Caco-2 (cell line): ENCODE measurements around the gene HAPLN3. TPM values are rescaled to one million over a fixed set of nuclear protein-coding genes. Genes with fewer than 3 reads are reported as not detected.

ENCODE experiments used
- BruUV-seq: library from RNA; stranded (reverse); fragments of 400-500 nt; replicated peaks from 2 replicates; lab custom pipeline; 2021; lab: Mats Ljungman, UMichigan
- CTCF ChIA-PET: fragments of 300-600 bp; sonication (Branson Sonifier 250); formaldehyde crosslinking; loops from one replicate; lab custom pipeline; 2022; ENCODE audit warnings: antibody characterized with exemption; lab: Charles Lee
- POLR2A ChIA-PET: fragments of 300-600 bp; sonication (Branson Sonifier 250); formaldehyde crosslinking; loops from one replicate; lab custom pipeline; 2022; ENCODE audit warnings: antibody characterized with exemption; lab: Charles Lee
- DNase-seq, 2 experiments: peaks; one replicate each; pipeline versions ENCODE4 v3.0.0 to v3.0.0-alpha.2; 2020 to 2022
- H3K27me3 ChIP-seq: replicated peaks from 2 replicates; pipeline ENCODE4 v1.6.0; 2011; ENCODE audit warnings: low read length; ENCODE audit not compliant: control insufficient read depth, insufficient read depth
- H3K36me3 ChIP-seq: 2 replicates; pipeline ENCODE4 v1.5.1; 2011; ENCODE audit warnings: low read length; ENCODE audit not compliant: control insufficient read depth, insufficient read depth
- H3K4me1 ChIP-seq: fragments of 250-450 bp; sonication (Bioruptor Pico); 2 replicates; pipeline ENCODE4 v1.5.1; 2020; ENCODE audit warnings: mild to moderate bottlenecking
- H3K4me3 ChIP-seq: 2 replicates; pipeline ENCODE4 v1.5.1; 2011; ENCODE audit warnings: low read depth, mild to moderate bottlenecking, control low read depth, low read length
- H3K9me3 ChIP-seq: fragments of 250-450 bp; sonication (Bioruptor Pico); 2 replicates; pipeline ENCODE4 v1.5.1; 2020; ENCODE audit warnings: mild to moderate bottlenecking, moderate library complexity
- H3K27ac Mint-ChIP-seq: one replicate; pipeline ENCODE4 v1.8.0; 2022; ENCODE audit warnings: mixed read lengths; ENCODE audit not compliant: unreplicated experiment
- H3K27me3 Mint-ChIP-seq: one replicate; pipeline ENCODE4 v1.8.0; 2022; ENCODE audit warnings: mixed read lengths; ENCODE audit not compliant: insufficient read depth, unreplicated experiment
- H3K36me3 Mint-ChIP-seq: one replicate; pipeline ENCODE4 v1.8.0; 2022; ENCODE audit warnings: mild to moderate bottlenecking, mixed read lengths; ENCODE audit not compliant: insufficient read depth, unreplicated experiment
- H3K4me1 Mint-ChIP-seq: one replicate; pipeline ENCODE4 v1.8.0; 2022; ENCODE audit warnings: low read depth, mixed read lengths; ENCODE audit not compliant: unreplicated experiment
- H3K4me3 Mint-ChIP-seq: one replicate; pipeline ENCODE4 v1.8.0; 2022; ENCODE audit warnings: mild to moderate bottlenecking, moderate library complexity, mixed read lengths; ENCODE audit not compliant: unreplicated experiment
- H3K9me3 Mint-ChIP-seq: one replicate; pipeline ENCODE4 v1.8.0; 2022; ENCODE audit warnings: mixed read lengths; ENCODE audit not compliant: unreplicated experiment
- CTCF ChIP-seq, 2 experiments: fragments of 200-600 bp in 1 of 2; IDR thresholded peaks; 1 replicate in 1 of 2; 2 replicates in 1 of 2; pipeline versions ENCODE4 v1.5.1 to v1.8.0; 2011 to 2022; ENCODE audit warnings: antibody characterized with exemption in 1 of 2, control low read depth in 1 of 2, inconsistent platforms in 1 of 2, low read depth in 1 of 2, low read length in 1 of 2, mild to moderate bottlenecking in 1 of 2, moderate library complexity in 1 of 2; ENCODE audit not compliant: insufficient read depth in 1 of 2, severe bottlenecking in 1 of 2, unreplicated experiment in 1 of 2
- intact Hi-C: fragments of 100-400 bp; cut with micrococcal nuclease; formaldehyde crosslinking; loops from one replicate; pipeline ENCODE4 v1.10.0; 2022; ENCODE audit not compliant: unreplicated experiment
- total RNA-seq: library from RNA; stranded (reverse); gene quantifications from 2 replicates; pipeline ENCODE4 v1.2.3, GENCODE V29; 2022

HAPLN3 gene
- total RNA-seq, 1 experiment from 2014 or later, result 16.7 TPM

GRCh38 chr15:88839961-88840360 lies 55.4 kb downstream of the HAPLN3 start:
- ChIA-PET POLR2A (no interaction called here), CTCF (no interaction called here)
- Mint-ChIP-seq H3K9me3 (no peaks in the 10 kb centered on the region), H3K4me1 (no peaks in the 10 kb centered on the region), H3K36me3 (no peaks in the 10 kb centered on the region), H3K27me3 (no peaks in the 10 kb centered on the region), H3K4me3 (no peak overlapping the region), H3K27ac (no peak overlapping the region)
- intact Hi-C loops, result no loop called here
- Histone ChIP-seq H3K27me3 (no peaks in the 10 kb centered on the region; the same call in 1 of the 2 replicates), H3K36me3 (no peaks in the 10 kb centered on the region), H3K4me1 (no peaks in the 10 kb centered on the region), H3K9me3 (no peaks in the 10 kb centered on the region), H3K4me3 (no peak overlapping the region)
- DNase-seq, result no peak
- no TSS peak for BruUV-seq
- no peak for TF ChIP-seq CTCF (IDR thresholded peaks at IDR 0.05; ENCODE audit: insufficient read depth in 1 of 2, low read depth in 1 of 2, low read length in 1 of 2, severe bottlenecking in 1 of 2, unreplicated experiment in 1 of 2)

- Mint-ChIP-seq H3K9me3 (no peaks in the 10 kb centered on the region), H3K4me3 (no peak overlapping the region), H3K27me3 (no peaks in the 10 kb centered on the region), H3K27ac (no peak overlapping the region), H3K36me3 (no peaks in the 10 kb centered on the region), H3K4me1 (no peaks in the 10 kb centered on the region)
- no peak for TF ChIP-seq CTCF (IDR thresholded peaks at IDR 0.05; ENCODE audit: insufficient read depth in 1 of 2, low read depth in 1 of 2, low read length in 1 of 2, severe bottlenecking in 1 of 2, unreplicated experiment in 1 of 2)
- DNase-seq, result no peak
- Histone ChIP-seq H3K4me1 (no peaks in the 10 kb centered on the region), H3K4me3 (no peak overlapping the region), H3K9me3 (no peaks in the 10 kb centered on the region), H3K27me3 (no peaks in the 10 kb centered on the region; the same call in 1 of the 2 replicates), H3K36me3 (no peaks in the 10 kb centered on the region)
- ChIA-PET POLR2A (no interaction called here), CTCF (no interaction called here)
- BruUV-seq, result no TSS peak
- intact Hi-C loops, result no loop called here
These were observed 56.2 kb downstream of the HAPLN3 start for GRCh38 chr15:88839146-88839545.

- Histone ChIP-seq H3K9me3 (no peaks in the 10 kb centered on the region), H3K36me3 (no peaks in the 10 kb centered on the region), H3K4me1 (no peaks in the 10 kb centered on the region), H3K27me3 (no peaks in the 10 kb centered on the region), H3K4me3 (no peak overlapping the region)
- H3K4me1 Mint-ChIP-seq, result no peaks in the 10 kb centered on the region
- H3K27me3 Mint-ChIP-seq, result no peaks in the 10 kb centered on the region
- H3K36me3 Mint-ChIP-seq, result no peaks in the 10 kb centered on the region
- no peak for TF ChIP-seq CTCF (IDR thresholded peaks at IDR 0.05; ENCODE audit: insufficient read depth in 1 of 2, low read depth in 1 of 2, low read length in 1 of 2, severe bottlenecking in 1 of 2, unreplicated experiment in 1 of 2)
- H3K27ac Mint-ChIP-seq, result no peak overlapping the region
- no peaks in the 10 kb centered on the region for H3K9me3 Mint-ChIP-seq
- BruUV-seq, result no TSS peak
- H3K4me3 Mint-ChIP-seq, result no peak overlapping the region
- ChIA-PET POLR2A (no interaction called here), CTCF (no interaction called here)
- no peak for DNase-seq
- intact Hi-C loops, result no loop called here
These were observed 56.7 kb downstream of the HAPLN3 start for GRCh38 chr15:88838667-88839066.
